ENCODE results near the gene SPTA1.
"Not testable (repeated sequence)": the region's sequence is repeated elsewhere in the genome, so short reads cannot be mapped to it uniquely, and the experiment has no call there.

SPTA1 gene

GRCh38 chr1:158686111-158687009, at the start of gene SPTA1:
SPTA1 (minus strand) TSS chr1:158686715; CDS start chr1:158686517, 198 bp downstream.
- no peak for DNase-seq (ENCODE audit: low read depth)

- no peak for DNase-seq (ENCODE audit: low read depth)
These were observed 49.3 kb upstream of the SPTA1 start for GRCh38 chr1:158735848-158736247.

- DNase-seq (ENCODE audit: low read depth) = no peak
These were observed 46.0 kb upstream of the SPTA1 start for GRCh38 chr1:158732524-158732923.

- DNase-seq (ENCODE audit: low read depth) = no peak
These were observed 45.2 kb upstream of the SPTA1 start for GRCh38 chr1:158731707-158732106.

DNA sequence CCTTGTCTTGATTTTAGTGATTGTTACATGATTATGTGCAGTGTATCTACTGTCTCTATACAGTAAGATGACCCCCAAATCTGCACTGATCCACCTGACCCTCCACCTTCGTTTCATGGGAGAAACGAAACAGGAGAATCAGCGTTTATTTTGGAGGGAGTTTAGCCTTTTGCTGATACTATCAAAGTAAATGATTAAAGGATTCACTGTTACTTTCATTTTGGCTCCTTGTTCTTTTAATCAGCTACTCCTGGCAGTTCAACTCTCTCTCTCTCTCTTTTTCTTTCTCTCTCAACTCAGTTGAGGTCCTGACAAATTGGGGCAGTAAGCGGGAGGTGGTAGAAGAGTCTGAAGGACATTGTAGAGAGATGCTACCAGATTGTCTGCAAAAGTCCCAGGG, 43.9 kb upstream of the SPTA1 start:
- DNase-seq (ENCODE audit: low read depth) = no peak

DNA sequence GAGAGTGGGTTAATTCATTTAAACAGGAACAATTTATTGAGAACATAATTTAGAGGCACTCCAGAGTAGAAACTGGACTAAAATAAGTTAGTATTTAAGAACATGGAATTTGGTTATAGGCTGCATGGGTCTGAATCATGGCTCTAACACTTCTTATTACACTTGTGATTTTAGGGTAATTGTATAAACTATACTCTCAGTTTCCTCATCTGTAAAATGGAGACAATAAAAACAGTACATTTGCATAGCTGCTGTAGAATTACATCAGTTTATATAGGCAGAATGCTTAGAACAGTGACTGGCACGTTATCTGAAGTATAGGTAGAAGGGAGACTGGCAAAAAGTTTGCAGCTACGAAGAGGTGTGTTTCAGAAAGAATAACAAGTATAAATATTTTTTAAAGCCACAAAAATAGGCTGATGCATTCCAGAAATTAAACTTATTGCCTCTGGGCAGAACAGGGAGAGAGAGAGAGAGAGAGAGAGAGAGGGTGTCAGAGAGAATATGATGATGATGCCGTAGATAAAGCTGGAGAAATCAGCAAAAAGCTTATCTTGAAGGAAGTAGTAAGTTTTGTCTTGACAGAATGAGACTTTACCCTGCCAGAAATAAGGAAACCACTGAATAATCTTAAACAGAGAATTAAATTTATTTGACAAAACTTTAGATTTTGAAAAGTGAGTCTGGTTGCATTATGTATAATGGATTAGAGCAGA, 42.2 kb upstream of the SPTA1 start:
- no peak for DNase-seq (ENCODE audit: low read depth)

DNA sequence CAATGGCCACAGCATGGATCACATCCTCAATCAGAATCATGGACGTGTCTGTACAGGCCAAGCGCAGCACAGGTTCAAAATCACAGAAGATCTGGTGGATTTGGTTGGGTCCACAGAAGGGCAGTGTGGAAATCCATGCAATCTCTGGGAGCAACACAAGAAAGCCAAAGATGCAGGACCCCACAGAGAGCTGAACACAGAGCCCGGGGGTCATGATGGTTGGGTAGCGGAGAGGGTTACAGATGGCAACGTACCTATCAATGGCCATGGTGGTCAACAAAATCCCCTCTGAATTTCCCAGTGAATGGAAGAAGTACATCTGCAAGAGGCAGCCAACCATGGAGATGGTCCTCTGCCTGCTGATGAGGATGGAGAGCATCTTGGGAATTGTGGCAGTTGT, 37.9 kb upstream of the SPTA1 start:
- no peak for DNase-seq (ENCODE audit: low read depth)

DNA sequence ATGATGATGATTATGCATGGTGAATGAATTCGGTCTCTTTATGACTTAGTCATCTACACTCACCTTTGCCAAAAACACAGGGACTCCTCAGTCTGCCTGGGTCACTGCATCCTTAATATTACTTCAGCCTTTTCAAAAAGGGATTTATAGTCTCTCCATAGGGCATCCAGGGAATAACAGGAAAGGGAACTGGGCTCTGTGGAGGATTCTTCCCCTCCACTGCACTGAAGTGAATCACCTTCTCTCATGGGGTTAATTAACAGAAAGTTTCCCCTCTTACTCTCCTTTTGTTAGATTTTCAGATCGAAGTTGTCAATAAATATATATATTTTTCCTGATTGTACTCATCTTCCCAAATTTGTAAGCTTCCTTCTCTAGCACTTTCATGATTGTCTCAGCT, 34.1 kb upstream of the SPTA1 start, which contains the start of gene OR6K3:
OR6K3 (minus strand) TSS at position 101 of the 400 bp plus-strand sequence. CDS start 2,605 bp downstream, outside the sequence.
- DNase-seq (ENCODE audit: low read depth) = no peak

DNA sequence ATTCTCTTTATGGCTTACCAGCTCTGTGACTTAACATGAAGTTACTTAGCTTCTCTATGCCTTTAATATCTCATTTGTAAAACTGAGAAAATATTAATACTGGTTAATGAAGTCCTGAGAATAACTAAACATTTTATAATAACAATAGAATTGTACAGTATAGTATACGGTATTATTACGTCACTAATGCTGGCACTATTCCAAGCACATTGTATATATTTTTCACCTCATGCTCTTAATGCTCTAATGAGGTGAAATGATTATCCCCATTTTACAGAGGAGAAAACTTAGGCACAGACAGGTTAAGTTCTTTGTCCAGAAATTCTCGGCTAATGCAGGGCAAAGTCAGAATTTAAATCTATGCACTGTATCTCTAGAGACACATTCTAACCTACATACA, 33.1 kb upstream of the SPTA1 start:
- DNase-seq (ENCODE audit: low read depth) = no peak

DNA sequence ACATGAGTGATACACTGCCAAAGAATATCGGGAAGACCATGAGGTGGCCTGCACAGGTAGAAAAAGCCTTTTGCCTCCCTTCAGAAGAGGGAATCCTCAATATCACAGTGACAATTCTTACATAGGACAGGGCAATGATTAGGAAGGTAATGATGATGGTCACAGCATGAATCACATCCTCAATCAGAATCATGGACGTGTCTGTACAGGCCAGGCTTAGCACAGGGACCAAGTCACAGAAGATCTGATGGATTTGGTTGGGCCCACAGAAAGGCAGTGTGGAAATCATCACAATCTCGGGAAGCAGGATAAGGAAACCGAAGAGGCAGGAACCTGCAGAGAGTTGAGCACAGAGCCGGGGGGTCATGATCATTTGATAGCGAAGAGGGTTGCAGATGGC, 30.8 kb upstream of the SPTA1 start:
- DNase-seq (ENCODE audit: low read depth) = no peak

GRCh38 chr1:158716335-158716734, 29.8 kb upstream of the SPTA1 start:
- DNase-seq (ENCODE audit: low read depth) = no peak

DNA sequence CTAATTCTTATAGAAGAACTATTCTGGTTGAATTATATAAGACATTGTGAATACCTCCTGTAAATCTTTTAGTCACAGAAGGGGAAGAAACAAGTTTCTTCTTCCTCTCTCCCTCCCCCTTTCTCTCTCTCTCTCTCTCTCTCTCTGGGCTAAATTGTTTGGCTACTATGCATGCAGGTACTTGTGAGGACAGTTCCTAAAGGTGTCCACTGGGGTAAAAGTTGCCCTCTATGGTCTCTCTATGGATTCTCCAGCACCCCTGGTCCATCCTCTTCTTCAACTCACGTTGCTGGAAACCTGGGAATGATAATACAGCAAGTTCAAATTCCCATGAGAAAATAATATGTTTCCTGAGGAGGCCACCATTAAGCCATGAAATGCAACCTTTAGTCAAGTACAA, 28.2 kb upstream of the SPTA1 start:
- DNase-seq (ENCODE audit: low read depth) = no peak

DNA sequence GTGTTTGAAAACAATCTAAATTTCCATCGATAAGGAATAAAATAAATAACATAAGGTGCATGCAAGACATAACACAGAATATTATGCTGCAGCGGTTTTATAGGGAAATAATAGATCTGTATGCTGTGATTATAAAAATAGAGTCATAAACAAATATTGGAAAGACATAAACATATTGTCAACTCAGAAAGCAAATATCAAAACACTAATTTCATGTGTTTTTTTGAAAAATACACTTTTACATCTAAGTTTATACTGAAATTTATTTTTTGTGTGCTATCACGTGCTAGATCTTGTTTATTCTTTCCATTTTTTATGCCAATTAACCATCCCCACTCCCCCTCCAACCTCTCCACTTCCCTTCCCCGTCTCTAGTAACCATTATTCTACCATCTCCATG, 24.6 kb upstream of the SPTA1 start:
- DNase-seq (ENCODE audit: low read depth) = no peak

GRCh38 chr1:158706096-158706495, 19.6 kb upstream of the SPTA1 start:
- DNase-seq (ENCODE audit: low read depth) = no peak

DNA sequence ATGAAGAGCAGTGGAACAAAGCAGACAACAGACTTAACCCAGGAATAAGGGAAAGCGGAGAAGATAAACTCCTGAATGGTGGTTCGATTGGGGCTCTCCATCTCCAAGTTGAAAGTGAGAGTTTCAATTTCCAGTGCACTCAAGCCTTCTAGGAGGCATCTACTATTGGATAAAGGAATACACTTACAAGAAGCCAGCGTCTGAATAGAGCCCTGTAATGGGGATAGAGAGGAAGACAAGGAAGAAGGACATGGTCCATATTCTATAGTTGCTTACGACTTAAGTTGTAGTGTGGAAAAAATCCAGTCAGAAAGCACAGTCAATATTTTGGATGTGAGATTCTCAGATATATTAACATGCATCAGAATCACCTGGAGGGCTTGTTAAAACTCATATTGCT, 14.0 kb upstream of the SPTA1 start, which contains the start of gene OR6K2:
OR6K2 (minus strand) TSS at position 101 of the 400 bp plus-strand sequence; CDS start at position 101, 0 bp downstream.
- DNase-seq (ENCODE audit: low read depth) = no peak

DNA sequence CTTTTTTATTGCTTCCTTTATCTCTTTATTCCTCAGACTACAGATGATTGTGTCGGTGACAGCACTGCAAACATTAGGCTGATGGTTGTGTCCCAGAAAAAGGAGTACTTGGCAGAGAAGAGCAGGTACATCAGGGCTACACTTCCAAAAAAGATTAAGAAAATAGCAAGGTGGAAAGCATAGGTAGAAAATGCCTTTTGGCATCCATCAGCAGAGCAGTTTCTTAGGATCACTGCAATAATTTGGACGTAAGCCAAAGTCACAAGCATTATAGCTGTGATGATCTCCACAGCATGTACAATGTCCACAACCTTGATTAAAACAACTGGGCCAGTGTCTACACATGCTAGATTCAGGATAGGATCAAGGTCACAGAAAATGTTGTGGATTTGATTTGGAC, 8.1 kb upstream of the SPTA1 start:
- DNase-seq (ENCODE audit: low read depth) = no peak

GRCh38 chr1:158692356-158692755, 5.8 kb upstream of the SPTA1 start:
- no peak for DNase-seq (ENCODE audit: low read depth)

DNA sequence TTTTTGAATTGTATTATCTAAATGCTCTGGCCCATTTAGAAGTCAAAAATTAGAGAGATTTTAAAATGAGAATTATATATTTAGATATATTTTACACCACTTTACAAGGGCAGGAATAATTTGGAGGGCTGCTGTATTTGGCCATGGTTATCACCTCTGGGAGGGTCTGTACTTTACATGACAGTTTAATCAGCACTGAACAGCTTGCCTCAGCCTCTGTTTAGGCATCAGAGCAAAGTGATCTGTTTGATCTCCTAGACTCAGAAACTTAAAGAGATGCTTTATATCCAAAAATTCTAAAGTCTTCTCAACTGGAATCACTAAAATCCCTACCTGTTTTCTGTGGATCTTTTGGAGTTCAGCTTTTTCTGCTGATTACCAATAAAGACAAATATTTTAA, 5.4 kb upstream of the SPTA1 start:
- no peak for DNase-seq (ENCODE audit: low read depth)

DNA sequence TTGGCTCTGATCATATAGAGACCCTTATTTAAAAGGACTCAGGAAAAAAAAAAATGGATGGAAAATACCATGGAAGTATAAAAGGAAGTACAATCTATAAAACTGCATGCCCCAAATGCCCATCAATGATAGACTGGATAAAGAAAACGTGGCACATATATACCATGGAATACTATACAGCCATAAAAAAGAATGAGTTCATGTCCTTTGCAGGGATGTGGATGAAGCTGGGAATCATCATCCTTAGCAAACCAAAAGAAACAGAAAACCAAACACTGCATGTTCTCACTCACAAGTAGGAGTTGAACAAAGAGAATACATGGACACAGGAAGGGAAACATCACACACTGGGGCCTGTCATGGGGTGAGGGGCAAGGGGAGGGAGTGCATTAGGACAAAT, 4.6 kb upstream of the SPTA1 start:
- not testable (repeated sequence) for DNase-seq (ENCODE audit: low read depth)

GRCh38 chr1:158689875-158690274, 3.4 kb upstream of the SPTA1 start:
- DNase-seq (ENCODE audit: low read depth) = no peak

DNA sequence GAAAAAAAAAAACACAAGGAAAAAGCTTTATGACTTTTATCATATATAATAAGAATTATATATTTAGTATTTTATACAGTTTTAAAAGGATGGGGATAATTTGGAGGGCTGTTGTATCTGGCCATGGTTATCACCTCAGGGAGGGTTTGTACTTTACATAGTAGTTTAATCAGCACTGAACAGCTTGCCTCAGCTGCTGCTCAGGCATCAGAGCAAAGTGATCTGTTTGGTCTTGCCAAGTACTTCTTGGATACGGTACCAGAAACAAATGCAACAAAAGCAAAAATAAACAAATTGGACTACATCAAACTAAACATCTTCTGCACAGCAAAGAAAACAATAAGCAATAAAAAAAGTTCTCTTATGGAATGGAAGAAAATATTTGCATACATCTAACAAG, 2.6 kb upstream of the SPTA1 start:
- no peak for DNase-seq (ENCODE audit: low read depth)

GRCh38 chr1:158688343-158688742, 1.8 kb upstream of the SPTA1 start:
- not testable (repeated sequence) for DNase-seq (ENCODE audit: low read depth)

DNA sequence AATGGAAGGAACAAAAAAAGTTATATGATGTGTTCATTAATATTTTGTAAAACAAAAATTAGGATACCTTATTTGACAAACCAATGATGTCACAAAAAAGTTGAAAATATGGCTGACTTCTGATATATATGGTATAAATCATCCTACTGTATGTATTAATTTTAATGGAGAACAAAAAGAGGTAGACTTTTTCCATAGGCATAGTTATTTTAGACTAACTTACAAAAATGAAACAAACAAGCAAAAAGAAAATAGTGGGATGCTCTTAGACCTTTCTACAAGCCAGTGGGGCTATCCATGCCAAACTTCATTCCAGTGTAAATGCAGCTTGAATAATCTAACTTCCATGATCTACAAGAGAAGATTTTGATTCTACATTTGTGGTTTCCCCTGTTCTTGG, 522 bp upstream of the SPTA1 start:
- DNase-seq (ENCODE audit: low read depth) = no peak
